Suprapubic skin (tissue), 4 donors: ENCODE results near the gene CERS3.

ENCODE experiments used
- EP300 ChIP-seq: sonication (generic); formaldehyde crosslinking; IDR thresholded peaks from one replicate; pipeline ENCODE4 v1.6.1; 2017; ENCODE audit warnings: antibody characterized with exemption
- POLR2A ChIP-seq, 2 donors: fragments of 450-650 bp; IDR thresholded peaks; one replicate each; pipeline ENCODE4 v1.6.1; 2017; ENCODE audit warnings: antibody characterized with exemption in 2 of 2, mild to moderate bottlenecking in 2 of 2, moderate library complexity in 2 of 2
- POLR2AphosphoS5 ChIP-seq, 3 donors: sonication (generic); formaldehyde crosslinking; IDR thresholded peaks; one replicate each; pipeline ENCODE4 v1.6.1; 2017; ENCODE audit warnings: antibody characterized with exemption in 3 of 3
- TF ChIP-seq, protein P1 (sequence below), 2 donors: fragments of 200-600 bp in 1 of 2; fragments of 450-650 bp in 1 of 2; sonication (generic) in 1 of 2; IDR thresholded peaks; one replicate each; pipeline ENCODE4 v1.5.1; 2016 to 2019; ENCODE audit warnings: antibody characterized with exemption in 2 of 2, mild to moderate bottlenecking in 1 of 2, moderate library complexity in 1 of 2

- TF ChIP-seq, protein P1, sequence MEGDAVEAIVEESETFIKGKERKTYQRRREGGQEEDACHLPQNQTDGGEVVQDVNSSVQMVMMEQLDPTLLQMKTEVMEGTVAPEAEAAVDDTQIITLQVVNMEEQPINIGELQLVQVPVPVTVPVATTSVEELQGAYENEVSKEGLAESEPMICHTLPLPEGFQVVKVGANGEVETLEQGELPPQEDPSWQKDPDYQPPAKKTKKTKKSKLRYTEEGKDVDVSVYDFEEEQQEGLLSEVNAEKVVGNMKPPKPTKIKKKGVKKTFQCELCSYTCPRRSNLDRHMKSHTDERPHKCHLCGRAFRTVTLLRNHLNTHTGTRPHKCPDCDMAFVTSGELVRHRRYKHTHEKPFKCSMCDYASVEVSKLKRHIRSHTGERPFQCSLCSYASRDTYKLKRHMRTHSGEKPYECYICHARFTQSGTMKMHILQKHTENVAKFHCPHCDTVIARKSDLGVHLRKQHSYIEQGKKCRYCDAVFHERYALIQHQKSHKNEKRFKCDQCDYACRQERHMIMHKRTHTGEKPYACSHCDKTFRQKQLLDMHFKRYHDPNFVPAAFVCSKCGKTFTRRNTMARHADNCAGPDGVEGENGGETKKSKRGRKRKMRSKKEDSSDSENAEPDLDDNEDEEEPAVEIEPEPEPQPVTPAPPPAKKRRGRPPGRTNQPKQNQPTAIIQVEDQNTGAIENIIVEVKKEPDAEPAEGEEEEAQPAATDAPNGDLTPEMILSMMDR (IDR thresholded peaks at IDR 0.05) = no peak
- TF ChIP-seq POLR2A (IDR thresholded peaks at IDR 0.05) = no peak
- no peak for TF ChIP-seq EP300
- no peak for TF ChIP-seq POLR2AphosphoS5 (IDR thresholded peaks at IDR 0.05)
Observed at GRCh38 chr15:100559330-100559729, 30.6 kb upstream of the CERS3 start.
